ENCODE measurements around the gene KDM4C. TPM values are rescaled to one million over a fixed set of nuclear protein-coding genes. Genes with fewer than 3 reads are reported as not detected.

Gene KDM4C
- total and polyA plus RNA-seq, 7 donors, result 16.4 to 33.5 (median 28.8) TPM

DNA sequence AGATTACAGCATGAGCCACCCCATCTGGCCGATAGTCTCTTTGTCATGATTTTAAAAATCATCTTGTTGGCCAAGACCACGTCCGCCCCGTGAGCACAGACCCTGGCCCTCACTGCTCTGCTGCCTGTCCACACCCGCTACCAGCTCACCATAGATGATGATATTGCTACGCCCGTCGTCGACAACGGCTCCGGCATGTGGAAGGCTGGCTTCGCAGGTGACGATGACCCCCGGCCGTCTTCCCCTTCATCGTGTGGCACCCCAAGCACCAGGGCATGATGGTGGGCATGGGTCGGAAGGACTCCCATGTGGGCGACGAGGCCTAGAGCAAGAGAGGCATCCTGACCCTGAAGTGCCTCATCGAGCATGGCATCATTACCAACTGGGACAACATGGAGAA is 76.5 kb downstream of the KDM4C start:
- Histone ChIP-seq H3K36me3 (peaks cover 0 to 8% (median 7%) of the 10 kb centered on the region in 4 donors), H3K4me1 (no peaks in the 10 kb centered on the region), H3K9me3 (no peaks in the 10 kb centered on the region), H3K27me3 (no peaks in the 10 kb centered on the region), H3K27ac (no peak overlapping the region), H3K4me3 (no peak overlapping the region)
- intact Hi-C loops (cut with DNase I), result no loop called here
- whole genome bisulfite sequencing, 2 donors, result 98% methylated on average over 20 of the region's 20 CpGs
- no peak for DNase-seq
- TF ChIP-seq, protein P1, sequence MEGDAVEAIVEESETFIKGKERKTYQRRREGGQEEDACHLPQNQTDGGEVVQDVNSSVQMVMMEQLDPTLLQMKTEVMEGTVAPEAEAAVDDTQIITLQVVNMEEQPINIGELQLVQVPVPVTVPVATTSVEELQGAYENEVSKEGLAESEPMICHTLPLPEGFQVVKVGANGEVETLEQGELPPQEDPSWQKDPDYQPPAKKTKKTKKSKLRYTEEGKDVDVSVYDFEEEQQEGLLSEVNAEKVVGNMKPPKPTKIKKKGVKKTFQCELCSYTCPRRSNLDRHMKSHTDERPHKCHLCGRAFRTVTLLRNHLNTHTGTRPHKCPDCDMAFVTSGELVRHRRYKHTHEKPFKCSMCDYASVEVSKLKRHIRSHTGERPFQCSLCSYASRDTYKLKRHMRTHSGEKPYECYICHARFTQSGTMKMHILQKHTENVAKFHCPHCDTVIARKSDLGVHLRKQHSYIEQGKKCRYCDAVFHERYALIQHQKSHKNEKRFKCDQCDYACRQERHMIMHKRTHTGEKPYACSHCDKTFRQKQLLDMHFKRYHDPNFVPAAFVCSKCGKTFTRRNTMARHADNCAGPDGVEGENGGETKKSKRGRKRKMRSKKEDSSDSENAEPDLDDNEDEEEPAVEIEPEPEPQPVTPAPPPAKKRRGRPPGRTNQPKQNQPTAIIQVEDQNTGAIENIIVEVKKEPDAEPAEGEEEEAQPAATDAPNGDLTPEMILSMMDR (IDR thresholded peaks at IDR 0.05), result no peak
- TF ChIP-seq POLR2A (IDR thresholded peaks at IDR 0.05) (no peak), EP300 (IDR thresholded peaks at IDR 0.05) (no peak), POLR2AphosphoS5 (IDR thresholded peaks at IDR 0.05) (no peak)

DNA sequence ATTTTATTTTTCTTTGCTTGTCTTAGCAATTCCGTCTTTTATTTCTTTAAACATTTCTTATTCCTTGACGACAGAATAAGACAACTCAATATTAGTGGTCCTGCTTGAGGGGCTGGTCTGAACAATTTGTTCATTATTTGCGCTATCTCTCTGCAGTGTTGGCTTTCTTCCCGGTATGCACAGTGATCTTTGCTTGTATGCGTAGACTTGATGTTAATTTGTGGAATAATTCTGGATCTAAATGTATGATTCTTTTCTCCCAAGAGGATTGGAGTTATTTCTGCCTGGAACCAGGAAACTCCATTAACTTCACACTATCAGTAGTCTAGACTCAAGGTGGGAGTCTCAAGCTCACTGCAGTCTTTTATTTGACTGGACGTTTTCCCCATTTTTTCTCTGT is 80.4 kb downstream of the KDM4C start:
- 75 to 92% methylated on average over 6 of the region's 6 CpGs for WGBS, 2 donors

DNA sequence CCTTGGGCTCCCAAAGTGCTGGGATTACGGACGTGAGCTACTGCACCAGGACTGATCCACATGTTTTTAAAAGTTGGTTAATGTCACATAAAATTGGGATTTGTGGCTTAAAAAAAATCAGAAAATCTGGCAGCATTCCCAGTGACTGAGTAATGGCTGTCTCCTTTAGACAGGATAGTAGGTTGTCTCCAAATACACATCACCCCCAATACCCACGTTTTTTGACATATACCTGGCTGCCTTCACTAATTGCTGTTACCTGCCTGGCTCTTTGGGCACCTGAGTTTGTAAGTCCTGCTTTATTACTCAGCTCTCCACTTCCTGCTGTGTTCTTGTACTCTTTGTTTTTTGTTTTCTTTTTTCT is 84.8 kb downstream of the KDM4C start:
- Histone ChIP-seq H3K27ac (no peak overlapping the region), H3K36me3 (no peaks in the 10 kb centered on the region), H3K4me3 (no peak overlapping the region), H3K9me3 (no peaks in the 10 kb centered on the region), H3K27me3 (no peaks in the 10 kb centered on the region), H3K4me1 (no peaks in the 10 kb centered on the region)
- no peak for TF ChIP-seq EP300 (IDR thresholded peaks at IDR 0.05)
- no peak for TF ChIP-seq POLR2A (IDR thresholded peaks at IDR 0.05)
- TF ChIP-seq POLR2AphosphoS5 (IDR thresholded peaks at IDR 0.05), result no peak
- 73 to 81% methylated on average over 3 of the region's 3 CpGs for WGBS, 2 donors
- DNase-seq, result no peak
- intact Hi-C loops (cut with DNase I), result no loop called here

More for the DNA sequence above, 80.4 kb downstream of the KDM4C start:
- DNase-seq, result no peak
- H3K27ac ChIP-seq, result no peak overlapping the region
- H3K27me3 ChIP-seq, result no peaks in the 10 kb centered on the region
- no peaks in the 10 kb centered on the region for H3K9me3 ChIP-seq
- intact Hi-C loops (cut with DNase I), result no loop called here
- TF ChIP-seq, protein P1 (IDR thresholded peaks at IDR 0.05), result no peak
- TF ChIP-seq EP300 (IDR thresholded peaks at IDR 0.05), result no peak
- no peak for TF ChIP-seq POLR2AphosphoS5 (IDR thresholded peaks at IDR 0.05)
- TF ChIP-seq POLR2A (IDR thresholded peaks at IDR 0.05), result no peak
- H3K4me3 ChIP-seq, result no peak overlapping the region
- no peaks in the 10 kb centered on the region for H3K4me1 ChIP-seq
- peaks cover 0 to 8% (median 7%) of the 10 kb centered on the region in 4 donors for H3K36me3 ChIP-seq

DNA sequence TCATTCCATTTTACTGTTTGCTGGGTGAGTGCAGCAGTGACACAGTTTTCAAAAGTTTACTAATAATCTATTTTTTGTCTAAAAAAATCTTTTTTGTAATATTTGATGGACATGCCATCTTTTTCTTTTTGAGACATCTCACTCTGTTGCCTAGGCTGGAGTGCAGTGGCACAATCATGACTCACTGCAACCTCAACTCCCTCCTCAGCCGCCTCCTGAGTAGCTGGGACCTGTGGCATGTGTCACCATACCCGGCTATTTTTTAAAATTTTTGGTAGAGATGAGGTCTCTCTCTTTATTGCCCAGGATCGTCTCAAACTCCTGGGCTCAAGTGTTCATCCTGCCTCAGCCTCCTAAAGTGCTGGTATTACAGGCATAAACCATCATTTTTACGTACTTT is 86.0 kb downstream of the KDM4C start:
- intact Hi-C loops (cut with DNase I), result no loop called here

DNA sequence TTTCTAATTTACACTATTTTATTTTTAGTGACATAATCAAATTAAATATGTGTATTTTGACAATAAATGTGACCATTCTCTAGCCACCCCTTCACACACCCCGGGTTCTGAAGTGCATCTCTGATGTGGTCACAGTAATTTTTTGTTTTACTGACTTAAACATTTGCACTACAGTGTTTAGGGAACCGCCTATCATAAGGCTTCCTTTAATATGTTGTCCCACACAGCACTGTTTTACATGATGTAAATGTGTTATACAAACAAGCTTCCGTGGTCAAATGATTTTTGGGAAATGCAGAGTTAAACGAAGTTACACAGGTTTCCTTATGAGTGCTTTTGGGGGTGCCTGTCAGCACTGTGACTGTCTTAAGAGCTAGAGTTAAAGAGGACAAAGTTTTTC is 86.5 kb downstream of the KDM4C start:
- Histone ChIP-seq H3K27me3 (no peaks in the 10 kb centered on the region), H3K4me1 (no peaks in the 10 kb centered on the region), H3K4me3 (no peak overlapping the region), H3K9me3 (no peaks in the 10 kb centered on the region), H3K36me3 (no peaks in the 10 kb centered on the region), H3K27ac (no peak overlapping the region)
- intact Hi-C loops (cut with DNase I), result no loop called here
- no peak for DNase-seq
- no peak for TF ChIP-seq EP300 (IDR thresholded peaks at IDR 0.05)
- TF ChIP-seq, protein P1 (IDR thresholded peaks at IDR 0.05), result no peak
- TF ChIP-seq POLR2A (IDR thresholded peaks at IDR 0.05), result no peak
- TF ChIP-seq POLR2AphosphoS5 (IDR thresholded peaks at IDR 0.05), result no peak
- 81 to 82% methylated on average over 4 of the region's 4 CpGs for WGBS, 2 donors

More for the DNA sequence above, 86.0 kb downstream of the KDM4C start:
- 93% methylated on average over 4 of the region's 4 CpGs for WGBS, 2 donors
- TF ChIP-seq EP300 (IDR thresholded peaks at IDR 0.05) (no peak), POLR2A (IDR thresholded peaks at IDR 0.05) (no peak), POLR2AphosphoS5 (IDR thresholded peaks at IDR 0.05) (no peak)
- TF ChIP-seq, protein P1 (IDR thresholded peaks at IDR 0.05), result no peak
- Histone ChIP-seq H3K4me1 (no peaks in the 10 kb centered on the region), H3K27me3 (no peaks in the 10 kb centered on the region), H3K9me3 (no peaks in the 10 kb centered on the region), H3K36me3 (no peaks in the 10 kb centered on the region), H3K4me3 (no peak overlapping the region), H3K27ac (no peak overlapping the region)
- DNase-seq, result no peak

All from sigmoid colon (tissue), 7 donors.